ENCODE measurements around the gene ACOD1. TPM values are rescaled to one million over a fixed set of nuclear protein-coding genes. Genes with fewer than 3 reads are reported as not detected.
"Not testable (repeated sequence)": the region's sequence is repeated elsewhere in the genome, so short reads cannot be mapped to it uniquely, and the experiment has no call there.

ACOD1 gene
- total RNA-seq, result not detected

GRCh38 chr13:76948149-76948548 is at the start of gene ACOD1:
Gene ACOD1 (plus strand): TSS chr13:76948511. CDS start chr13:76948559, 48 bp downstream.
- 33 to 55% methylated on average over 2 of the region's 2 CpGs for WGBS, 2 donors
- H3K4me3 ChIP-seq, result no peak within 1 kb of the TSS
- H3K4me1 ChIP-seq, result peaks cover 0 to 13% (median 4%) of the 10 kb centered on the region in 3 donors
- TF ChIP-seq CTCF (IDR thresholded peaks at IDR 0.05) (no peak), POLR2A (IDR thresholded peaks at IDR 0.05) (no peak)
- peaks cover 0 to 12% (median 0%) of the 10 kb centered on the region in 4 donors for H3K27me3 ChIP-seq
- intact Hi-C loops (cut with DNase I), result no loop called here
- H3K27ac ChIP-seq, result no peak within 1 kb of the TSS
- DNase-seq, result no peak
- H3K36me3 ChIP-seq, result no peaks in the 10 kb centered on the region
- H3K9me3 ChIP-seq, result no peaks in the 10 kb centered on the region

GRCh38 chr13:76899066-76899465 is 49.2 kb upstream of the ACOD1 start:
- WGBS, 2 donors, result 93 to 95% methylated on average over 4 of the region's 4 CpGs
- DNase-seq, result not testable (repeated sequence)

GRCh38 chr13:76903544-76904162 is 44.7 kb upstream of the ACOD1 start:
- no peak for DNase-seq
- intact Hi-C loops (cut with DNase I), result loop anchor here (10.0 kb wide), 1 partner anchor 1029 kb away; no protein-coding TSS in a partner anchor
- no peak overlapping the region for H3K27ac ChIP-seq

More at GRCh38 chr13:76899066-76899465, 49.2 kb upstream of the ACOD1 start:
- H3K27me3 ChIP-seq; H3K4me3 ChIP-seq; H3K36me3 ChIP-seq; H3K27ac ChIP-seq; H3K4me1 ChIP-seq; intact Hi-C loops (cut with DNase I): not testable (repeated sequence)
- H3K9me3 ChIP-seq, result peaks cover 0 to 11% (median 5%) of the 10 kb centered on the region in 3 donors

GRCh38 chr13:76904507-76904906 is 43.8 kb upstream of the ACOD1 start:
- 19 to 33% methylated on average over 2 of the region's 2 CpGs for WGBS, 2 donors
- no peak for DNase-seq
- no peak for TF ChIP-seq POLR2A (IDR thresholded peaks at IDR 0.05)
- TF ChIP-seq CTCF (IDR thresholded peaks at IDR 0.05), result no peak

More at GRCh38 chr13:76903544-76904162, 44.7 kb upstream of the ACOD1 start:
- Histone ChIP-seq H3K27me3 (no peaks in the 10 kb centered on the region), H3K4me1 (no peaks in the 10 kb centered on the region), H3K9me3 (peaks cover 0 to 11% (median under 1%) of the 10 kb centered on the region in 3 donors), H3K36me3 (no peaks in the 10 kb centered on the region), H3K4me3 (no peak overlapping the region)
- TF ChIP-seq CTCF (IDR thresholded peaks at IDR 0.05) (peak; percentile 72 to 98 (median 96)), POLR2A (IDR thresholded peaks at IDR 0.05) (no peak)
- 19 to 20% methylated on average over 3 of the region's 3 CpGs for WGBS, 2 donors

GRCh38 chr13:76912476-76912875 is 35.8 kb upstream of the ACOD1 start:
- H3K4me3 ChIP-seq, result no peak overlapping the region
- WGBS, 2 donors, result 87 to 89% methylated on average over 3 of the region's 3 CpGs
- no peaks in the 10 kb centered on the region for H3K36me3 ChIP-seq
- H3K9me3 ChIP-seq, result no peaks in the 10 kb centered on the region
- no peaks in the 10 kb centered on the region for H3K27me3 ChIP-seq
- TF ChIP-seq CTCF (IDR thresholded peaks at IDR 0.05), result no peak
- TF ChIP-seq POLR2A (IDR thresholded peaks at IDR 0.05), result no peak
- peaks cover 0 to 6% (median 3%) of the 10 kb centered on the region in 3 donors for H3K4me1 ChIP-seq
- intact Hi-C loops (cut with DNase I), result no loop called here
- H3K27ac ChIP-seq, result no peak overlapping the region
- no peak for DNase-seq

More at GRCh38 chr13:76904507-76904906, 43.8 kb upstream of the ACOD1 start:
- H3K4me3 ChIP-seq, result no peak overlapping the region
- no peak overlapping the region for H3K27ac ChIP-seq
- intact Hi-C loops (cut with DNase I), result loop anchor here (10.0 kb wide), 1 partner anchor 1030 kb away; no protein-coding TSS in a partner anchor
- H3K4me1 ChIP-seq, result no peaks in the 10 kb centered on the region
- H3K36me3 ChIP-seq, result no peaks in the 10 kb centered on the region
- H3K9me3 ChIP-seq, result peaks cover 0 to 2% (median 0%) of the 10 kb centered on the region in 3 donors
- H3K27me3 ChIP-seq, result no peaks in the 10 kb centered on the region
